Stimulated activated naive CD4-positive, alpha-beta T cell treated with Interleukin-2 at 50 U/mL for 16 hours (primary cell): ENCODE results near the gene OSTF1.

Source experiments
- DNase-seq: peaks from one replicate; lab custom pipeline; 2025; lab: John Stamatoyannopoulos, UW

OSTF1 gene, protein sequence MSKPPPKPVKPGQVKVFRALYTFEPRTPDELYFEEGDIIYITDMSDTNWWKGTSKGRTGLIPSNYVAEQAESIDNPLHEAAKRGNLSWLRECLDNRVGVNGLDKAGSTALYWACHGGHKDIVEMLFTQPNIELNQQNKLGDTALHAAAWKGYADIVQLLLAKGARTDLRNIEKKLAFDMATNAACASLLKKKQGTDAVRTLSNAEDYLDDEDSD

DNA sequence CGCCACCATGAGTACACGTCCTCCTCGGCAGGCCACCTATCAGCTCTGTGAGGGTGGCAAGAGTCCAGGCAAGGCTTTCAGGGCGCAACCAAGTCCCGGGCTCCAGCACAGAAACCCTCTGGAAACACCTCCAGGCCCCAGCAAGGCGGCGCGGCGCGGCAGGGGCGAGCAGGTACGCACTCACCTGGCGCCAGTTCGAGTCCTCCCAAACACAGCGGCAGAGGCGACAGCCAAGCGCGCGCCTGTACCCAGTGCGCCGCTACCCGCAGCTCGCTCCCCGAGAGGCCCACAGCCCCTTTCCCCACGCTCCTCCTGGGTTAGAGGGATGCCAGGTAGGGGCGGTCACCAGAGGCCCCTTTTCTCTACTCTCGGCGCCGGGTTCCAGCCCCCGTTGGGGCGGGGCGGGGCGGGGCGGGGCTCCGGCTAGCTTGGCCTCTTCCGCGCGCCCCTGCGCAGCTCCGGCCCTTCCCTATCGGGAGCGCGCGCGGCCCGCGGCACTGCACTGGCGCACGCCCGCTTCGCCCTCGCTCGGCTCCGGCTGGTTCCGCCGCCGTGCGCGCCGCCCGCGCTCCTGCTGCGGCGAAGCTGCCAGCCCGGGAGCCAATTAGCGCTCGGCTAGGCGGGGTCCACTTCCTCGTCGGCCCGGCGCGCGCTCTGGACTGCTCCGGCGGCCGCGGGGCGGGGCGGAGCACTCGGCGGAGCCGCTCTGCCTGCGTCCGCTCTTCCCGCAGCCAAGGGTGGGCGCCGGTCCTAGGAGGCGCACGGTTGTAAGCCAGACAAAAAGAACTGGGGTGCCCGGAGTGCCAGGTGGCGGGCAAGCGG lies at the start of gene OSTF1, which contains the start of gene NMRK1:
Gene OSTF1 (plus strand): TSS at position 691 of the 822 bp plus-strand sequence. CDS start 179 bp downstream, outside the sequence.
Gene NMRK1 (minus strand): TSS at position 332 of the 822 bp plus-strand sequence. CDS start 5,040 bp downstream, outside the sequence.
- DNase-seq, result peak; percentile 93

DNA sequence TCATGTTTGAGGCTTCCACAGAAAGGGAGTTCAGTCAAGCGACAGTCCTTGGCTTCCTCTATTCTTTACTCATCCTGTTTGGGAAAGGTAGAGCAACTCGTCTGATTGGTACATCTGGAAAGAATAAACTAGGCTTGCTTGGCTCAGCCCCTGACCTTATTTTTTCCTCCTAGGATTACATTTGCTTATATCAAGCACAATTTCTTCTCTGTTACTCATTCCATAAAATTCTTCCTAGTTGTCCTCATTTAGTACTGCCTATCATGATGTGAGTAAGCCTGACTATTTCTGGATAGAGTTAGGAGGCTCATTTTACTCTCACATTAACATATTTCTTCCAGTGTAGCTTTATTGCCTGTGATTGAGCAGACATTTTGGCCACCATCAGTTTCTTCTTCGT lies 49.3 kb upstream of the OSTF1 start:
- DNase-seq, result no peak

DNA sequence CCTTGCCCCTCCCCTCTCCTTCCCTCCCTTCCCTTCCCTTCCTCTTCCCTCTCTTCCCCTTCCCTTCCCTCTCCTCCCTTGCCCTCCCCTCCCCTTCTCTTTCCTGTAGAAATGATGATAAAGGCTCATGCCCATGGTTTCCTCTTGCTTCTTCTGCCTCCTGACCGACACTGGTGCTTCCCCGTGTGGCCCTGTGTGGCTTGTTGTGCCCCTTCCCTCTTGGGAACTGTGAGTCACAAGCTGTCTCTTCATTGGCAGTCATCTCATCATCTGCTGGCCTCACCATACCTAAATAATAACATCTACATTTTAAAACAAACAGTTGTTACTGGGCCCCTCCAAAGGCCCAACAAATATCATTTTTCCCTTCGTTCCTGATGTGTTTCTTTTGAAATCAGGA lies 48.5 kb upstream of the OSTF1 start:
- DNase-seq, result no peak

DNA sequence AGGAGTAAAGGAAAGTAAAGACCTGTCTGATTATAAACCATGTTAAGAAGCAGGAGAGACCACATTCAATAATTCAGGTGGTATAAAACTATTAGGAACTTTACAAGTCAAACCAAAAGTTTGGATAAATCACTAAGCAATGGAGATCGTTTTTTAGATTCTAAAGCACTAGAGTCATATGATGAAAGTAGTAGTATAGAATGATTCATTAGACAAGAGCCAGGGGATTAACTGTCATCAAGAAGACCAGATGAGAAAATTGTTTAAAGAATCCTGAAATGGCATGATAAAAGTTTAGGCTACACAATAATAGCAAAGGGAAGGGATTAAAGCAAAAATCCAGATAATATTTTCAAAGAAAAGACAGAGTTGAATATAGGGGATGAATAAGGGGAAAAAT lies 47.3 kb upstream of the OSTF1 start:
- no peak for DNase-seq

DNA sequence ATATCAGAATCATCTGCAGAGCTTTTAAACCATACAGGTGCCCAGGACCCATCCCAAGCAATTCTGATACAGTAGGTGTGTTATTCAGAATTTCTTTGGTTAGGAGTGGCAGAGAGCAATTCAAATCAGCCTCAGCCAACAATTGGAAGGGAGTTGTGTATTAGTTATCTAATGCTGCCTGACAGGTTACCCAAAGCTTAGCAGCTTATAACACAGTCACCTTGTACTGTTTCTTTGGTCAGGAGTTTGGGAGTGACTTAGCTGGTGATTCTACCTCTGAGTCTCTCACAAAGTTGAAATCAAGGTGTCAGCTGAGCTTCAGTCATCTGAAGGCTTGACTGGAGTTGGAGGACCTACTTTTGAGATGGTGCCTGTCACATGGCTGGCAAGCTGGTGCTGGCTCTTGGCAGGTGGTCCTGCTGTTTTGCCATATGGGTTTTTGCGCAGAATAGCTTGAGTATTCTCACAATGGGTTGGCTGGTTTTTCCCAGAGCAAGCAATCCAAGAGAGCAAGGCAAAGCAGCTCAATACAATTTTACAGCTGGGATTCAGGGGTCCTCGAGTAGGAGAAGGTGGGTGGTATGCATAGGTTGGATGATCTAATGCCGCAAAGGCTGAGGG lies 41.5 kb upstream of the OSTF1 start:
- DNase-seq, result no peak

DNA sequence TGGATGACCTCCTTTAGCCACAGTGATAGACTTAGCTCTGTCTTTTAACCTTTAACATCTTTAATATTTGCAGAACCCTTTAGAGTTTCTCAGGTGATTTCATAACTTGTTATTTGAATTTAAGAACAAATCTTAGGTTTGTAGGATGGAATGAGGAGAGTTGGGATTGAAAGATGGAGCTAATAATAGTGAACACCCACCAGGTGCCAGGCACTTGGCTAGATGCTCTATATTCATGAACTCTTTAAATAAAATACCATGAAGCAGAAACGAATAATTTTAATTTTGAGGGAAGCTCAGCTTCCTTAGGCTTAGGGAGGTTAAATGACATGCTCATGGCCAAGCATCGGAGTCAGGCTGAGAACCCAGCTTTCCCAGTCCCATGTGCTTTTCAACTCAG lies 40.8 kb upstream of the OSTF1 start:
- DNase-seq, result no peak

DNA sequence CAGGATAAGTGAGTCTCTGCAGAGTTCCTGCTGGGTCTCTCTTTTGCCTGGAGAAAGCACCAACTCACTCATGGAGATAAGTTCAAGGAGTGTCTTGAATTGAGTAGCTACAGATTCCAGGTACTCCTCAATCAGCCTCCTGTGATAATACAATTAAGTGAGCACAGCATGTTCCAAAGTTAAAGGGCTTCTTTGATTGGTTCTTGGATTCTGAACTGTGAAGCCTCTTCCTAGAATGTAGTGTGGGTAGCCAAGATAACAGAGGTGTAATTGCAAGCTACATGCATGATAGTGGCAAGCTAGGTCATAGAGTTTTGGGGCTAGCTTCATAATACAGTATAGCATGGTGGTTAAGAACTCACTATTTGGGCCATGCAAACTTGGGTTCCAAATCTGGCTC lies 37.0 kb upstream of the OSTF1 start:
- no peak for DNase-seq

DNA sequence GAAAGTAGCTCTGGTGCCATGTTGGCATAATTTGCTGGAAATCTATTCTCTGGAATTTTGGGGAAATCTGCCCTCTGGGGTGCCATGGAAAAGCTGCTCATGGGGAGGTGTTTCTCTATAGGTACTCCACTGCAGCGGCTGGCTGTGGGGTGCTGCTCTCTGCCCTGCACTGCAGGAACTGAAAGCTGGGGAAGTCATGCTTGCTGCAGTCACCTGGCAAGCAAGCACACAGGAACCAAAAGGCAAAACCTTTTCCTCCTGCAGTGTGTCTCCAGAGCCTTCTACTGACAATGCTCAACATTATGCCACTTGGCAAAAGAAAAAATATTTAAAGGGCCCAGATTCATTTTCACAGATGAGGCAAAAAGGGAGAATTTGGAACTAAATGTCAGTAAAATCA lies 34.4 kb upstream of the OSTF1 start:
- no peak for DNase-seq

DNA sequence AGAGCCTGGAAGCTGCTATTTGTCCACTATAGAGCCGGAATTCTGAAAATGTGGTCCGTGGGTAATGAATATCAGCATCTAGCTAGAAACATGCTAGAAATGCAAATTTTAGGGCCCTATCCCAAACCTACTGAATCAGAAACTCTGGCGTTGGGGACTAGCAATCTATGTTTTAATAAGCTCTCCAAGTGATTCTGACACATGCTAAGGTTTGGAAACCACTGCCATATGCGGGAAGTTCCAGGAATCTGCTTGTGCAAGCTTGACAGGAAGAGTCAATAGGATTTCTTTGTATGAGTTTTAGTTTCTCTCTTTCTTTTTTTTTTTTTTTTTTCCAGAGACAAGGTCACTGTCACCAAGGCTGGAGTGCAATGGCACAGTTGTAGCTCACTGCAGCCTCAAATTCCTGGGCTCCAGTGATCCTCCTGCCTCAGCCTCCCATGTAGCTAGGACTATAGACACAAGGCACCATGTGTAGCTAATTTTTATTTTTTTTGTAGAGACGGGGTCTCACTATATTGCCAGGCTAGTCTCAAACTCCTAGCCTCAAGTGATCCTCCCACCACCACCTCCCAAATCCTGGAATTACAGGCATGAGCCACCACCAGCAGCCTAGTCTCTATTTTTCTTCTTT lies 33.8 kb upstream of the OSTF1 start:
- no peak for DNase-seq

DNA sequence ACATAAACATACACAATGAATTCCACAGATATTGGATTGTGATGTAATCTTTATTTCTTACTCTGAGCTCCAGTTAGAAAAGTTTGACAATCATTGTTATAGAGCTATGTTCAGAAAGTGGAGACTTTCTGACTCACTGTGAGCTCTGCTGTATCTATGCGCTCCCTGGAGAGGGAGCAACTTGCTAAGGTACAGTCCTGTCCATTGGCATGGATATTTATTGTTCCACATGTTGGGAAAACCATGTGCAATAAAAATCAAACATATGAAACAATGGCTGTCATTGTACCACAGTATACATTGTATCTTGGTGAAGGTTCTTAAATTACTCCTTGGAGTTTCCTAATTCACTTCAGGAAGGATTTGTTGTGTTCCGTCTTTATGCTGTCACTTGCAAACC lies 27.1 kb upstream of the OSTF1 start:
- no peak for DNase-seq

DNA sequence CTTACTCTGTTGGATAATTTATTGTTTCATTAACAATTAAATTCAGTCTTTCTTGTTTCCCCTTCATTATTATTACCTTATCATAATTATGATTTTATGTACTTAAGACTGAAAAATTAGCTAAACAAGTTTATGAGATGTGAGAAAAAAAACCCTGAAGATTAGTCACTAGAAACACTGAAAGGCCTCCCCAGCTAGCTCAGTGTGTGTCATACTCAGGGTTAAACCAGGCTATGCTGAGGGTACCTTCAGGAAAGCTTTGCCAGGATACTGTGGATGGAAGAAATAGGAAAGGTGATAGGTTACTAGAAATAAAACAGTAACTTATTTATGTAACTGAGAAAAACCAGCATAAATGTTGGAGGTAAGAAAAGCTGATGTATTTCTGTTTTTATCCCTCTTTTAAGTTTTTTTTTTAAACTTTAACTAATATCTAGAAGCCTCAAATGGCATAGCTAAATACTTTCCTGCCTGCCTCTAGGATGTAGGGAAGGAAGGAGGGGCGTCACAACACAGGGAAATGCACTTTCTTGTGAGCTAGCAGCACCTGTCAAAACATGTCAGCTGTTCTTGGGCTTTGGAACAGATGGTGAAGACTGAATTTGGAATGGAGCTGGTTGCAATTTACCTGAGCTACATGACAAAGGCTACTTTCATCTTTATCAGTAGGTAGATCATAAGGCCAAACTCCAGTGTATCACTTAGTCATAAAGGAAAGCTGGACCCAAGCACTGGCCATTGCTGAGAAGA lies 24.6 kb upstream of the OSTF1 start:
- no peak for DNase-seq

DNA sequence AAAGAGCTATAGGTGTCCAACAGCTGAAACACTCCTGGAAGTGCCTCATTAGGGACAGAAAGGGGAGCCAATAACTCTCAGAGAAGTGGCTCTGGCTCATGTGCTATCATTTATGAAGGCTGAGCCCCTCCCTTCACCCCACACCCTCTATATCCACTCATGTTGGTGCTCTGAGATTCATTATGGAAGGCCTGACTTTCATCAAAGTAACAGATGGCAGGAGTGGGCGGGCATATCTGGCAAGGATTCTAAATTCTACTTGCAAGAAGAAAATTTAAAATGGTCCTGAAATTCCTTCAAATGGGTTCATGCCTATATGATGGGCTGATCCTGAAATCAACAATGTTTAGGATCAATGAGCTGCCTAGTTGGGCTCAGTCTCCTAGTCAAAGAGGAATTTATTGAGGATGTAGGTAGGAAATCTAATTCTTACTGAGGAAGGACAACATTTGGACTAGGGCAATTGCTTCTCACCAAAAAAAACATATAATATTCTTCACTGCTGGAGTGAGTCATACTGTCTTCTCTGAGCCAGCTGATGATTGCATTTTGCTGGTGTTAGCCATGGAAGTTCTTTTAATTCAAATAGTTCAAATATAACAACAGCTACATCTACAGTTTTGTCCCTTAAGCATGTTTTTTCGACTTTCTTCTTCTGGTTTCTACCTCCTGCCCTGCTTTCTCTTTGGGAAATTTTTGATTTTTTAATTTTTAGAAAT lies 23.8 kb upstream of the OSTF1 start:
- DNase-seq, result no peak

DNA sequence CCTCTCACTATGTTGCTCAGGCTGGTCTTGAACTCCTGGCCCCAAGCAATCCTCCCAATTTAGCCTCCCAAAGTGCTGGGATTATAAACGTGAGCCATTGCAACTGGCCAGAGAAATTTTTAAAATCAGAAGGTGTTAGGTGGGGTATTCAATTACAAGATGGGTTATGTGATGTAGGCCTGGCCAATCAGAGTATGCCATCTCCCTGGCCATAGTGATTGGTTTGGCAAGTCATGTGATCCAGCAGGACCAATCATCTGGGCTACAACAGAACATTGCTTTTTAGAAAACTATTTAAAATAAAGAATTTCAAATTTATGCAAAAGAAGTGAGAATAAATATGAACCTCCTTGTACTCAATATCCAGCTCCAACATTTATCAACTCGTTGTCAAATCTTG lies 22.8 kb upstream of the OSTF1 start:
- no peak for DNase-seq

DNA sequence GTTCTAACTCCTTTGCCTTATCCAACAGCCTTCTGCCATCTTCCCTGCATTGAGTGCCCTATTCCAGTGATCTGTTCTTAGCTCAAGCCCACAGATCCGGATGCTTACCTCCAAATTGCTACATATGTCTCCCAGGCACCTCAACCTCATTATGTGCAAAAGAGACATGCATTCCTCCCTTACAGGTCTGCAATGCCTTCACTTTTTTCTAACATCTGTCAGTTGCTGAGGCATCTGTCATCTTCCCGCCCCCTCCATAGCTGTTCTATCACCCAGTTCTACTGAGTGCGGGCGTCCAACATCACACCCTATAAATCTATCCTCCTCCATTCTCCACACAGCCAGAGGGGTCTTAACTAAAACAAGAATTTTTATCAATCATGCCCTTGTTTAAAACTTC lies 20.4 kb upstream of the OSTF1 start:
- DNase-seq, result no peak

DNA sequence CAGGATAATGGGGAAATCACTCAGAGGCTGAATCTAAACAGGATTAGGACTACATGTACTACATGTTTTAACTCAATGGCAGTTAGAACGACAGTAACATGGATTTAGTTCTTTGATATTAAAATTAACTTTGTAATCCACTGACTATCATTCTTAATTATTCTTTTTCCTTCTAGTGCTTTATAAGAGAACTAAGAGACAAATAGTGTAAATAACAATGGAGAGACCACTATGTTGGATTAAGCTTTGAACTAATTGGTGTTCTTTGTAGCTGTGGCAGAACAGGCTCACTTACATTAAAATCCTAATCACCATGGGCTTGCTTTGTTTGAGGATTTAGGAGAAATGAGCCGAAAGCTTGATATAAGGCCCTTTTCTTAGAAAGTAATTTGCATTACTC lies 19.1 kb upstream of the OSTF1 start:
- DNase-seq, result no peak

DNA sequence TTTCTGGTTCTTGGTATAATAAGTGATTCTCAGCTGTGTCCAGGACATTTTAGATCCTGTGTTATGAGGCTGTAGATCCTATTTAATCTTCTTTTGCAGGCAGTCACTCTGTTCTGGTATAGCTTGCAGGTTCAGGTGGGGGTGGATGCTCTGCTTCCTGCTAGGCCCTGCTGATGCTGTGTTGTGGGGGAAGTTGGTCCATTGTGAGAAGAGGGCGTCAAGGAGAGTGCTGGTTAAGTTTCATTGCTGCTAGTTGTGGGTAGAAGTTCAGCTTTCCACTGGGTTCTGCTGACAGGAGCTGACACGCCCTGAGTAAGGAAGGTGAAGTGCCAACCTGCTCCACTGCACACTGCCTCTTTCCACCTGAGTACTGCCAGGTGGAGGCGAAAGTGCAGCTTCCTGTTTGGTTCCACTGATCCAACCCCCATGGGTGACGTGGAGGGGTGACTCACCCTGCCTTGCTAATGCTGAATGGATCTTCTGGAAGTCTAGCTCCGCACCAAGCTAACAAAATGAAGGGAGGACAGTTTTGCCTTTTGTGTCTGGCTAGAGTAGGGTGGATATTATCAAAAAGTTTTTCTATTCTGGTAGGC lies 16.7 kb upstream of the OSTF1 start:
- peak; percentile 35 for DNase-seq

DNA sequence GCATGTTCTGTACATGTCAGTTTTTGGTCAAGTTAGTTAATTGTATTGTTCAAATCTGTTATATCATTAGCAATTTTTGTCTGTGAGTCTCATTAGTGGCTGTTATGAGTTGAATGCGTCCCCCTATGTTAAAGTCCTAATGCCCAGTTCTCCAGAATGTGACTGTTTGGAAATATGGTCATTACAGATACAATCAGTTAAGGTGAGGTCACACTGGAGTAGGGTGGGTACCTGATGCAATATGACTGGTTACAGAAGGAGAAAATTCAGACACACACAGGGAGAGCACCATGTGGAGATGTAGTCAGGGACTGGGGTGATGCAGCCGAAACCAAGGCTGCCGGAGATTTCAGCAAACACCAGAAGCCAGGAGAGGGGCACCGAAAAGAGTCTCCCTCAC lies 15.4 kb upstream of the OSTF1 start:
- no peak for DNase-seq

DNA sequence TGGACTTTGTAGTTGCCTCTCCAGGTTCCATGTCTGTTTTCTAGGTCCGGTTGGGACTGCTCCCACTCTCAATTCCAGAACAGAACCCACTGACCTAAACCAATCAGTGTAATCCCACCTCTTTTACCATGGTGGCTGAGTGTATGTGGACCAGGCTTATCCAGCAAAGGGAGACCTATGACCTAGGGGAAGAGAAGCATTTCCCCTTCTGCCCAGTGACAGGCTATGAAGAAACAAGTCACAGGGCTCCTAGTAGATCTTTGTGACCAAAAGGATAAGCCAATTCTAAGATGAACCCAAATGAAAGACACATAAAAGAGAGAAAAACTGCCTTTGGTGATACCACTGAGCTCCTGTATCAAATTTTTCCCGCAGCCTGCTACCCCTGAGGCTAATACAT lies 6.7 kb upstream of the OSTF1 start:
- no peak for DNase-seq

DNA sequence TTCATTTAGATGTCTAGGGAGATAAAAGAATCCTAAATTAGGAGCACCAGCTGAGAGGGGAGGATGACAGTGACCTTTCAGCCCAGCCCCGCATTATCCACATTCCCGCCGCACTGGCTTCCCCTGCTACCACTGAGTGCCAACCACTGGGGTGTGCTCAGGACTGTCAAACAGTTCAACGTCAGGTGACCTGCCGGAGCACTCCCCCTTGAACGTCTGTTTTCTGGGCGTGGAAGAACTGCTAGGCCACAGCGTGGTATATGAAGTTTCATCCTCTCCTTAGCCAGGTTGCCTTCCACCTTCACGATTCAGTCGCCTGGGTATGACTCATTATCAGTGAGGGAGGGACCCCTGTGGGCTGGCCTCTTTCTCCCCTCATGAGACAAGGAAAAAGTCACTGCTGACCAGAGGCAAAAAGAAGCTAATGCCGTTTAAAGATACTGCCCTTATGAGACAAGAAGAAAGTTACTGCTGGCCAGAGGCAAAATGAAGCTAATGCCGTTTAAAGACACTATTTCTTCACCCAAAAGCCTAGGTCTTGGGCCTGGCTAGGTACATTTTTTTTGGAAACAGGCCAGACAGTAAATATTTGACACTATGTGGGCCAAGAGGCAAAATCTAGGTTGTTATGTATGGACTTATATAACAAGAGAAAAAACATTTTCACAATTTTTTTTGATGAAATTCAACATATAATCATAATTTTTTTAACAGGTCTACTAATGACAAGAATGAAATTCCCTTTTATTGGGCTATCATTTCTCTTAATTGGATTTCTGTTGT lies 4.9 kb upstream of the OSTF1 start:
- DNase-seq, result peak; percentile 17

DNA sequence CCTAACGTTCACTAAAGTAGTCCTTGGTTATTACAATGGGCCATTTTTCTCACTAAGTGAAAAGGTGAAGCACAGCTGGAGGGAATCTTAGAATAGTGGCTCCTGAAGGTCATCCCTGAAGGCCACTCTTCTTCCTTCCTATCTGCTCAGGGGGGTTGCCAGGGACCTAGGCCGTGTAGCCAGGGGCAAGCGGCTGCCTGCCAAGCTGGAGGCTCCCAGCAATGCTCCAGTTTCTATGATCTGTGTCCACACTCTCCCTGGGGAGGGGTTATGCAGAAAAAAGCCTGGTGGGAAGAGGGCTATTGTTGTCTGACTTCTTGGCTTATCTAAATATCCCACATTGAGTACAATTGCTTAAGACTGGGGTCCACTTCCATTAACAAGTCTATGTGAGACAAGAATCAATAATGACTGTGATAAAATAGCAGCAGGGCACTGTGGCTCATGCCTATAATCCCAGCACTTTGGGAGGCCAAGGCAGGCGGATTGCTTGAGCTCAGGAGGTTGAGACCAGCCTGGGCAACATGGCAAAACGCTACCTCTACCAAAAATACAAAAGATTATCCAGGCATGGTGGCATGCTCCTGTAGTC lies 4.1 kb upstream of the OSTF1 start:
- DNase-seq, result no peak
